GM21360 (cell line): Measurements from ENCODE around the gene DNAH5.

Source experiments
- ATAC-seq: cut with Tn5 transposase; IDR thresholded peaks from one replicate; pipeline ENCODE4 v1.9.1; 2021; ENCODE audit warnings: mild to moderate bottlenecking, moderate library complexity; ENCODE audit not compliant: unreplicated experiment

The DNAH5 gene

GRCh38 chr5:13739479-13739878, 205.0 kb downstream of the DNAH5 start:
- ATAC-seq: no peak

- ATAC-seq: no peak
These were observed 208.8 kb downstream of the DNAH5 start for GRCh38 chr5:13735691-13736090.

- ATAC-seq: no peak
These were observed 213.3 kb downstream of the DNAH5 start for GRCh38 chr5:13731121-13731628.

- no peak for ATAC-seq
These were observed 235.6 kb downstream of the DNAH5 start for GRCh38 chr5:13708906-13709305.

GRCh38 chr5:13708432-13708831, 236.1 kb downstream of the DNAH5 start:
- ATAC-seq: no peak

- ATAC-seq: no peak
These were observed 240.1 kb downstream of the DNAH5 start for GRCh38 chr5:13704396-13704795.

GRCh38 chr5:13700626-13701025, 243.9 kb downstream of the DNAH5 start:
- ATAC-seq: no peak

- no peak for ATAC-seq
These were observed 245.6 kb downstream of the DNAH5 start for GRCh38 chr5:13698885-13699284.

GRCh38 chr5:13695076-13695712, 249.3 kb downstream of the DNAH5 start:
- ATAC-seq: no peak

GRCh38 chr5:13692172-13692571, 252.3 kb downstream of the DNAH5 start:
- ATAC-seq: no peak

- no peak for ATAC-seq
These were observed 268.0 kb downstream of the DNAH5 start for GRCh38 chr5:13676531-13676930.

- ATAC-seq: no peak
These were observed 270.1 kb downstream of the DNAH5 start for GRCh38 chr5:13674391-13674790.

- ATAC-seq: no peak
These were observed 271.0 kb downstream of the DNAH5 start for GRCh38 chr5:13673511-13673910.

- no peak for ATAC-seq
These were observed 280.1 kb downstream of the DNAH5 start for GRCh38 chr5:13664377-13664776.

GRCh38 chr5:13662626-13663025, 281.9 kb downstream of the DNAH5 start:
- ATAC-seq: no peak

- ATAC-seq: no peak
These were observed 283.2 kb downstream of the DNAH5 start for GRCh38 chr5:13661272-13661671.

GRCh38 chr5:13660072-13660471, 284.4 kb downstream of the DNAH5 start:
- ATAC-seq: no peak

GRCh38 chr5:13659391-13659790, 285.1 kb downstream of the DNAH5 start:
- no peak for ATAC-seq

- ATAC-seq: no peak
These were observed 285.7 kb downstream of the DNAH5 start for GRCh38 chr5:13658761-13659160.

GRCh38 chr5:13658152-13658551, 286.3 kb downstream of the DNAH5 start:
- no peak for ATAC-seq

GRCh38 chr5:13653709-13654108, 290.8 kb downstream of the DNAH5 start:
- ATAC-seq: no peak

- no peak for ATAC-seq
These were observed 294.8 kb downstream of the DNAH5 start for GRCh38 chr5:13649656-13650055.

- ATAC-seq: no peak
These were observed 295.7 kb downstream of the DNAH5 start for GRCh38 chr5:13648822-13649221.
